Mesothelial cell of epicardium (in vitro differentiated cells): ENCODE measurements around the gene PPP4R3A. TPM values are rescaled to one million over a fixed set of nuclear protein-coding genes. Genes with fewer than 3 reads are reported as not detected.

Experiments used
- DNase-seq, 2 experiments: peaks; one replicate each; pipeline ENCODE4 v3.0.0; 2021; ENCODE audit warnings: low spot score in 2 of 2; ENCODE audit not compliant: unreplicated experiment in 2 of 2
- H3K27ac Mint-ChIP-seq: 2 replicates; pipeline ENCODE4 v1.8.0; 2021; ENCODE audit warnings: mixed read lengths
- H3K27me3 Mint-ChIP-seq: 2 replicates; pipeline ENCODE4 v1.8.0; 2021; ENCODE audit warnings: low read depth, mixed read lengths
- H3K36me3 Mint-ChIP-seq: 2 replicates; pipeline ENCODE4 v1.8.0; 2021; ENCODE audit warnings: mixed read lengths
- H3K4me1 Mint-ChIP-seq: 2 replicates; pipeline ENCODE4 v1.8.0; 2021; ENCODE audit warnings: mixed read lengths
- H3K4me3 Mint-ChIP-seq: 2 replicates; pipeline ENCODE4 v1.8.0; 2021; ENCODE audit warnings: mild to moderate bottlenecking, moderate library complexity, mixed read lengths
- H3K9me3 Mint-ChIP-seq: 2 replicates; pipeline ENCODE4 v1.8.0; 2021; ENCODE audit warnings: mixed read lengths
- total RNA-seq: library from RNA; stranded (reverse); gene quantifications from 3 replicates; pipeline ENCODE4 v1.2.1, GENCODE V29; 2021
- TF ChIP-seq, protein P1 (sequence below): fragments of 200-600 bp; sonication (generic); IDR thresholded peaks from one replicate; pipeline ENCODE4 v1.5.0; 2021; ENCODE audit warnings: antibody characterized with exemption; ENCODE audit not compliant: unreplicated experiment

Gene PPP4R3A
- total RNA-seq, 1 donor from 2014 or later, result 99.2 TPM

DNA sequence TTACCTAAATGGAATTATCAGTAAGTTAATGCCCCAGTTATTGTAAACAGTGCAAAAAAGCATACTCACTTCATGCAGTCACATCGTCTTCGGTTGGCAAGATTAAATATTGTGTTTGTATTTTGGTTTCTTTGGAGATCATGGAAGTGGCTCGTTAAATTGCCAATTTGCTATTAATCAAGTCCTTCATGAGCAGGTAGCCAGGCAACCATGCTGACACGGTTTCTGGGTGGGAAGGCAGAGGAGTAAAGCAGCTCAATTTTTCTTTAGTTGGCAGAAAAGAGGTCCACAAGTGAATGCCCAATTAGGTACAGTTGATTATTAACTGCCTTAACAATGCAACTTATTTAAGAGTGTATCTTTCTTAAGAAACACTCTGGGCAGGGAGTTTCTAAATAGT is 43.9 kb downstream of the PPP4R3A start:
- Mint-ChIP-seq H3K9me3 (no peaks in the 10 kb centered on the region), H3K4me3 (no peak overlapping the region), H3K27ac (peak overlapping the region; percentile 57), H3K27me3 (no peaks in the 10 kb centered on the region), H3K4me1 (peaks cover 3% of the 10 kb centered on the region), H3K36me3 (peaks cover 49% of the 10 kb centered on the region)
- no peak for DNase-seq
- TF ChIP-seq, protein P1, sequence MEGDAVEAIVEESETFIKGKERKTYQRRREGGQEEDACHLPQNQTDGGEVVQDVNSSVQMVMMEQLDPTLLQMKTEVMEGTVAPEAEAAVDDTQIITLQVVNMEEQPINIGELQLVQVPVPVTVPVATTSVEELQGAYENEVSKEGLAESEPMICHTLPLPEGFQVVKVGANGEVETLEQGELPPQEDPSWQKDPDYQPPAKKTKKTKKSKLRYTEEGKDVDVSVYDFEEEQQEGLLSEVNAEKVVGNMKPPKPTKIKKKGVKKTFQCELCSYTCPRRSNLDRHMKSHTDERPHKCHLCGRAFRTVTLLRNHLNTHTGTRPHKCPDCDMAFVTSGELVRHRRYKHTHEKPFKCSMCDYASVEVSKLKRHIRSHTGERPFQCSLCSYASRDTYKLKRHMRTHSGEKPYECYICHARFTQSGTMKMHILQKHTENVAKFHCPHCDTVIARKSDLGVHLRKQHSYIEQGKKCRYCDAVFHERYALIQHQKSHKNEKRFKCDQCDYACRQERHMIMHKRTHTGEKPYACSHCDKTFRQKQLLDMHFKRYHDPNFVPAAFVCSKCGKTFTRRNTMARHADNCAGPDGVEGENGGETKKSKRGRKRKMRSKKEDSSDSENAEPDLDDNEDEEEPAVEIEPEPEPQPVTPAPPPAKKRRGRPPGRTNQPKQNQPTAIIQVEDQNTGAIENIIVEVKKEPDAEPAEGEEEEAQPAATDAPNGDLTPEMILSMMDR, result no peak

DNA sequence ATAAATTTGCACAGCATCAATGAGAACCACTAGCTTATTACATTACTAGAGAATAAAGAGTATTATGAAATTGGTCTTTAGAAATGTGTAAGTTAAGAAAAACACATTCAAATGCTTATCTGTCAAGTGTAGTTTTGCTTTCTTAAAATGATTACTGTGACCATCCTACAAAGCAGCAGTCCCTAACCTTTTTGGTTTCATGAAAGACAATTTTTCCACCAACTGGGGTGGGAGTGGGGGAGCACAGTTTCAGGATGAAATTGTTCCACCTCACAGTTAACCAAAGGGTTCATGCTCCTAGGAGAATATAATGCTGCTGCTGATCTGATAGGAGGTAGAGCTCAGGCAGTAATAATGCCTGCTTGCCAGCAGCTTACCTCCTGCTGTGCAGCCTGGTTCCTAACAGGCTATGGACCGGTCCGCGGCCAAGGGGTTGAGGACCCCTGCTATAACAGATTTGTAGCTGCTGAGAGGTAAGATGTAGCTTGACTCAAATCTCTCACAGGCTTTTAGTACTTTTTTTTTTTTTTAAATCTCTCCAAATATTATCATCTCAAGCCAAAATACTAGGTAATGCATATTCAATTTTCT is 45.4 kb downstream of the PPP4R3A start:
- Mint-ChIP-seq H3K9me3 (no peaks in the 10 kb centered on the region), H3K27ac (no peak overlapping the region), H3K27me3 (no peaks in the 10 kb centered on the region), H3K4me1 (peaks cover 3% of the 10 kb centered on the region), H3K36me3 (peaks cover 46% of the 10 kb centered on the region), H3K4me3 (no peak overlapping the region)
- no peak for DNase-seq
- TF ChIP-seq, protein P1, result no peak

DNA sequence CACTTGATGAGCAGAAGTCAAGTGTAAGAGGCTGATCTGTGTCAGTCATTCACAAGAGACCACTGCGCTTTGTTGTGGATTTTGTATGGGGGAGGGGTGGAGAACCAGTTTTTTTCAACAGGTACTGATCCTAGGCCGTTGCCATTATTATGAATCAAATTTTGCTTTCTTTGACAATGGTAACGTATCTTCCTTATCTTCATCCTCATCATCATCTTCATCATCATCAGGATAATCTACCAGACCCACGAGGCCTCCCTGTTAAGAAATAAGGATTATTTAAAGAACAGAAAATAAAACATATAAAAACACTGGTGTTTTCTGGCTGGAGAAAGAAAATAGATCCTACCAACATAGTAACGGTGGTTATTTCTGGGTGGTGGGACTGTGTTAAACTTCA is 51.5 kb downstream of the PPP4R3A start:
- DNase-seq, result no peak
- no peaks in the 10 kb centered on the region for H3K4me1 Mint-ChIP-seq
- H3K27me3 Mint-ChIP-seq, result no peaks in the 10 kb centered on the region
- H3K9me3 Mint-ChIP-seq, result no peaks in the 10 kb centered on the region
- H3K36me3 Mint-ChIP-seq, result peaks cover 51% of the 10 kb centered on the region
- no peak overlapping the region for H3K27ac Mint-ChIP-seq
- TF ChIP-seq, protein P1, result no peak
- no peak overlapping the region for H3K4me3 Mint-ChIP-seq

DNA sequence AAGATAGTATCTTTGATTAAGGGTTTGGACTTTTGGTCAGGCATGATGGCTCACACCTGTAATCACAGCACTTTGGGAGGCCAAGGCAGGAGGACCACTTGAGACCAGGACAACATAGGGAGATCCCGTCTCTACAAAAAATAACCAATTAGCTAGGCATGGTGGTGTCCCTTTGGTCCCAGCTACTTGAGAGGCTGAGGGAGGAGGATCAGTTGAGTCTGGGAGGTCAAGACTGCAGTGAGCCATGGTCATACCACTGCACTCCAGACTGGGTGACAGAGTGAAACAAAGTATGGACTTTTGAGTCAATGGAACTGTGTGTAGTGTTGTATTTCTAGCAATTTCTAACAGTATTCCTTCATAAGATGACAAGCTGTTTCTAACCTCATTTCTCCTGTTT is 53.8 kb downstream of the PPP4R3A start:
- no peak overlapping the region for H3K4me3 Mint-ChIP-seq
- peaks cover 41% of the 10 kb centered on the region for H3K36me3 Mint-ChIP-seq
- TF ChIP-seq, protein P1, result no peak
- peaks cover 4% of the 10 kb centered on the region for H3K9me3 Mint-ChIP-seq
- no peak overlapping the region for H3K27ac Mint-ChIP-seq
- DNase-seq, result no peak
- H3K27me3 Mint-ChIP-seq, result no peaks in the 10 kb centered on the region
- H3K4me1 Mint-ChIP-seq, result no peaks in the 10 kb centered on the region

DNA sequence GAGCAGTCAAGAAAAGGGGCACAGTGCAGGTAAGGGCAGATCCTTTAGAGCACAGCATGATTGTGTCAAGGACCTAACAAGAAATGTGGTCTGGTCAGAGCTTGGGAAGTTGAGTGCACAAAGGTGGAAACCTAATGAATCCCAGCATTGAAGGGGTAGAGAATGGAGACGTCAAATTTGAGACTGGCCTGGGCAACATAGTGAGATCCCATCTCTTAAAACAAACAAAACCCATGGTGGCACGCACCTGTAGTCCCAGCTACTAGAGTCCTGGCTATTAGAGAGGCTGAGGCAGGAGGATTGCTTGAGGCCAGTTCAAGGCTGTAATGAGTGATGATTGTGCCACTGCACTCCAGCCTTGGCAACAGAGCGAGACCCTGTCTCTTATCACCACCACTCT is 55.5 kb downstream of the PPP4R3A start:
- no peak overlapping the region for H3K4me3 Mint-ChIP-seq
- TF ChIP-seq, protein P1, result no peak
- H3K4me1 Mint-ChIP-seq, result no peaks in the 10 kb centered on the region
- H3K9me3 Mint-ChIP-seq, result peaks cover 8% of the 10 kb centered on the region
- no peak for DNase-seq
- peaks cover 29% of the 10 kb centered on the region for H3K36me3 Mint-ChIP-seq
- H3K27ac Mint-ChIP-seq, result no peak overlapping the region
- no peaks in the 10 kb centered on the region for H3K27me3 Mint-ChIP-seq

DNA sequence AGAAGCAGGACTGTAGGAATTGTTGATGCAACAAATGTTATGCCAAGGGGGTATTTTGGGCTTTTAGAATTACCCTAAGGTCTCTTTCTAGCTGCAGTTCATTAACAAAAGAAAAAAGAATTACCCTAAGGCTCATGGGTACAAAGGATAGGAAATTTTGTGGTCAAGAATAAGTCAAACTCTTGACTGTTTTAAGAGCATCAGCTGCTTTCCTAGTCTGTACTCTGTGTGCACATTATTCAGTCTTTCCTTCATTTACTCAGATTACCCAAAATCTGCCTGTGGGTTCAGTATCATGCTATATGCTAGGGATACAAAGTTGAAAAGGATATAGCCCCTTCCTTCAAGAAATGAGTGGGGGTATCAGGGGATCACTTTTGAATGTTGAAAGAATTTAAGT is 56.0 kb downstream of the PPP4R3A start:
- Mint-ChIP-seq H3K27me3 (no peaks in the 10 kb centered on the region), H3K4me3 (no peak overlapping the region)
- TF ChIP-seq, protein P1, result no peak

More for the DNA sequence above, 56.0 kb downstream of the PPP4R3A start:
- no peaks in the 10 kb centered on the region for H3K4me1 Mint-ChIP-seq
- H3K9me3 Mint-ChIP-seq, result peaks cover 8% of the 10 kb centered on the region
- H3K27ac Mint-ChIP-seq, result no peak overlapping the region
- peaks cover 29% of the 10 kb centered on the region for H3K36me3 Mint-ChIP-seq
- no peak for DNase-seq
